NCI-H226 (cell line): ENCODE results near the gene PURA.

ENCODE experiments used
- DNase-seq: peaks from one replicate; pipeline ENCODE4 v3.0.0-alpha.2; 2015

Gene PURA

GRCh38 chr5:140165101-140165922 is 51.4 kb downstream of the PURA start:
- DNase-seq: peak; percentile 79

GRCh38 chr5:140165923-140166270 is 52.0 kb downstream of the PURA start:
- DNase-seq: no peak

- DNase-seq: no peak
Observed at GRCh38 chr5:140166911-140167310, 53.0 kb downstream of the PURA start.

- peak; percentile 32 for DNase-seq
Observed at GRCh38 chr5:140168371-140168770, 54.5 kb downstream of the PURA start.

- peak; percentile 33 for DNase-seq
Observed at GRCh38 chr5:140169410-140169809, 55.5 kb downstream of the PURA start.

- DNase-seq: no peak
Observed at GRCh38 chr5:140172483-140172882, 58.6 kb downstream of the PURA start.

GRCh38 chr5:140174014-140174413 is 60.1 kb downstream of the PURA start:
- no peak for DNase-seq

GRCh38 chr5:140174465-140175366 is 60.8 kb downstream of the PURA start, which contains the start of gene CYSTM1:
Gene CYSTM1, plus strand, starts transcription at chr5:140175188. Its CDS starts 19,278 bp downstream, at chr5:140194466.
- DNase-seq: peak; percentile 94
